RCC 7860 (cell line): ENCODE measurements around the gene RCL1.
"Not testable (repeated sequence)": the region's sequence is repeated elsewhere in the genome, so short reads cannot be mapped to it uniquely, and the experiment has no call there.

Source experiments
- DNase-seq: peaks from one replicate; pipeline ENCODE4 v3.0.0-alpha.2; 2015; ENCODE audit warnings: low spot score
- FAIRE-seq: peaks from 2 replicates; lab custom pipeline; 2012; peaks lifted over from hg19 to GRCh38; lab: Jason Lieb, UNC

RCL1 gene

DNA sequence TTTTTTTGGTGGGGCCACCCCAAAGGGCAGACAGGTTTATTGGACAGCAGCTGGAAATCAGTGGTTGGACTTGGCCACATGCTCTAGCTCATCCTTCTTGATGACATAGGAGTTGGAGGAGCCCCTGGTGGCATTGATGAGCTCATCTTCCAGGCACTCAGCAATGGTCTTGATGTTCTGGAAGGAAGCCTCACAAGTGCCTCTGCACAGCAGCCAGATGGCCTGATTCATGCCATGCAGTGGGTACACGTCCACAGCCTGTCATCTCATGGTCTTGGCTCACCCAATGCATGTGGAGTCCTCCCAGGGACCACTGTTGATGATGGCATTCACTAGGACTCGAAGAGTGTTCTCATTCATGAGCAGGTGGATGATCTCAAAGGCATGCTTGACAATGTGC is 11.3 kb upstream of the RCL1 start:
- no peak for FAIRE-seq
- DNase-seq = peak; percentile 6

DNA sequence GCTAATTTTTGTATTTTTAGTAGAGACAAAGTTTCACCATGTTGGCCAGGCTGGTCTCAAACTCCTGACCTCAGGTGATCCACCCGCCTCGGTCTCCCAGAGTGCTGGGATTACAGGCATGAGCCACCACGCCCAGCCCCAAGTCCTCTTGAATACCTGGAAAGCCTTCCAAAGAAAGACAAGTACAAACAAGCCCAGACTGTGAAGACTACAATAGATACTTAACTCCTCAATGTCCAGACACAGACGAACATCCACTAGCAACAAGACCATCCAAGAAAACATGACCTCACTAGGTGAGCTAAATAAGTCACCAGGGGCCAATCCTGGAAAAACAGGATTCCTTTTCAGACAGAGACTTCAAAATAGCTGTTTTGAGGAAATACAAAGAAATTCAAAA is 9.6 kb upstream of the RCL1 start:
- FAIRE-seq = not testable (repeated sequence)

DNA sequence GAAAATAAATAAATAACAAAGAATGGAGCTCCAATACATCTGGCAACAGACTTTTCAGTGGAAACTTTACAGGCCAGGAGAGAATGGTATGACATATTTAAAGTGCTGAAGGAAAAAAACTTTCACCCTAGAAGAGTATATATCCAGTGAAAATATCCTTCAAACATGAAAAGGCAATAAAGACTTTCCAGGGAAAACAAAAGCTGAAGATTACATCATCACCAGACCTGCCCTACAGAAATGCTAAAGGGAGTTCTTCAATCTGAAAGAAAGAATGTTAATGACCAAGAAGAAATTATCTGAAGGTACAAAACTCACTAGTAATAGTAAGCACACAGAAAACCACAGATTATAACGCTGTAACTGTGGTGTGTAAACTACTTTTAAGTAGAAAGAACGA is 8.3 kb upstream of the RCL1 start:
- DNase-seq (no peak), FAIRE-seq (no peak)

More for the DNA sequence above, 9.6 kb upstream of the RCL1 start:
- DNase-seq = not testable (repeated sequence)

DNA sequence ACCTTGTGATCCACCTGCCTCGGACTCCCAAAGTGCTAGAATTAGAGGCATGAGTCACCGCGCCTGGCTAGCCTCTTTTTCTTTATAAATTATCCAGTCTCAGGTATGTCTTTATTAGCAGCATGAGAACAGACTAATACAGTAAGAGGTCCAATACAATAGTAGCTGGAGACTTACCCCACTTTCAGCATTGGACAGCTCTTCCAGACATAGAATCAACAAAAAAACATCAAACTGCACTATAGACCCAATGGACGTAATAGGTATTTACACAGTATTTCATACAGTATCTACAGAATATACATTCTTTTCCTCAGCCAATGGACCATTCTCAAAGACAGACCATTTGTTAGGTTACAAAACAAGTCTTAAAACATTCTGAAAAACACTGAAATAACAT is 6.1 kb upstream of the RCL1 start:
- FAIRE-seq (no peak), DNase-seq (no peak)

DNA sequence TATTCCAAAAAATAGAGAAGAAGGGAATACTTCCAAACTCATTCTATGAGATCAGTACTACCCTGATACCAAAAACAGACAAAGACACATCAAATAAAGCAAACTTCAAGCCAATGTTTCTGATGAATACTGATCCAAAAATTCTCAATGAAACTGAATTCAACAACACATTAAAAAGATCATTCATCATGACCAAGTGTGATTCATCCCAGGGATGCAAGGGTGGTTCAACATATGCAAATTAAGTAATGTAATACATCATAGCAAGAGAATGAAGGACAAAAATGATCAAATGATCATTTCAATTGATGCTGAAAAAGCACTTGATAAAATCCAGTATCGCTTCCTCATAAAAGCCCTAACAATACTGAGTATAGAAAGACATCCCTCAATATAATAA is 4.9 kb upstream of the RCL1 start:
- DNase-seq = no peak
- FAIRE-seq = no peak

DNA sequence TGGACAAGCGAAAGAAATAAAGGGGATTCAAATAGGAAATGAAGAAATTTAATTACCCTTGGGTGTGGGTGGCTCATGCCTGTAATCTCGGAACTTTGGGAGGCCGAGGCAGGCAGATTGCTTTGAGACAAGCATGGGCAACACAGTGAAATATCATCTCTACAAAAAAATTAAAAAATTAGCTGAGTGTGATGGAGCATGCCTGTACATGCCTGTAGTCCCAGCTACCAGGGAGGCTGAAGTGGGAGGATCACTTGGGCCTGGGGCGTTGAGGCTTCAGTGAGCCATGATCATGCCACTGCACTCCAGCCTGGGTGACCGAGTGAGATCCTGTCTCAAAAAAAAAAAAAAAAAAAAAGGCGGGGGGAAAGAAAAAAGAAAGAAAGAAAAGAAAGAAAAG is 4.0 kb upstream of the RCL1 start:
- DNase-seq = no peak
- FAIRE-seq = no peak

DNA sequence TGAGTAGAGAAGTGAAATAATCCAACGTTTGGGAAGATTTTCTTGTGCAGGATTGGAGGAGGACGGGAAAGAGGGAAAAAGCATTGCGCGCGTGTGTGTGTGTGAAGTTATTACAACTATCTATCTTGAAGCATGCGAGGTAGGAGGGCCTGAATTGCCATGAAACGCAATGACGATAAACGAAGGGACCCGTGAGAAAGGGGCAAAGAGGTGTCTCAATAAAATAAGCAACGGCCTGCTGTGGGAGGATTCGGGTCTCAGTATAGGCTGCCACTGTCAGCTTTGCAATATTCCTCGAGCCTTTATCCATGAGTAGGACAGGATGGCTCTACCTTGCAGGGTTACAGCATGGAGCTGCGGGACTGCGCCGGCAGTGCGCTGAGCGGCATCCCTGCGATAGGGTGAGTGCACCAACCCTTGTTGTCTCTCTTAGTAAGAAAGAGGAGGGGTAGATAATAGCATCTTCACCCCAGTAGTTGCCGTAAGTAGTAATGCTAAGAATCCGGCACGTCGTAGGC is 631 bp upstream of the RCL1 start:
- no peak for FAIRE-seq
- DNase-seq = no peak

DNA sequence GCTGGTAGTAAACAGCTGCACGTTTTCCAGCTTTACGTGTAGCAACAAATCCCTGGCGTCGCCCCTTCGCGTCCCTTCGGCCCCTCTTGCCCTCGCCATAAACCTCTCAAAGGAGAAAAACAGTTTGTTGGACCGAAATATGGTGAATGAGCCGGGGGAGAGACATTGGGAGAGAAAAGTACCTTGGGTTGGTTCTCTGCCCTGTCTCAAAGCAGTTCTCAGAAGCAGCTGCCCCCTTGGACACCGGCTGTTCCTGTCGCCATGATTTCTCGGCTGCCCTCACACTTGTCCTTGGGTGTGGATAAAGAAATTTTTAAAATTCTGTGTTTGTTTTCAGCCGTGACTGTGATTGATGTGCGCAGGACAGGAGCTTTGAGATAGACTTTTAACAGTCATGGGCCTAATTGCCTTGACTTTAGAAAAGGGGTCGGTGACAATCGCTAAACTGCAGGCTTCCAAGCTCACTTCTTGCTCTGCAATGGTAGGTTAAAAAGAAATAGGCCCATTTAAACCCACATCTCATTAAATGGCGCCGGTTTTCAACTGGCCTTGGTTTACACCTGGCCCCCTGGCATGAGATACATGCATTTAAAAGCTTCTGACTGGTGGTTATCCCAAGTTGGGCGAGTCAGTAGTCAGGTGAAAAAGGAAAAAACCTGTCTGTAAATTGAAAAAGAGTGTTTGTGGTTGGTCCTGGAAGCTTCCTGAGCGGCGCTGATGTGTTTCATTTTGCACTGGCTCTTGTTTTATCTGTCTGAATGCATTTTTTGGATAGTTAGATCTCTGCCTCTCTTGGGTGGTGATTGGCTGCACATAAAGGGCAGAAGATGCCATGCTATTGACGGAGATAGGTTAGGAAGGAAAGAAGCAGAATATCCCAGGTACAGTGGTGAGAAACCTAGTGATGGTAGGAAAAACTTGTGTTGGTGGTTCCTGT is 983 bp downstream of the RCL1 start:
- no peak for FAIRE-seq

DNA sequence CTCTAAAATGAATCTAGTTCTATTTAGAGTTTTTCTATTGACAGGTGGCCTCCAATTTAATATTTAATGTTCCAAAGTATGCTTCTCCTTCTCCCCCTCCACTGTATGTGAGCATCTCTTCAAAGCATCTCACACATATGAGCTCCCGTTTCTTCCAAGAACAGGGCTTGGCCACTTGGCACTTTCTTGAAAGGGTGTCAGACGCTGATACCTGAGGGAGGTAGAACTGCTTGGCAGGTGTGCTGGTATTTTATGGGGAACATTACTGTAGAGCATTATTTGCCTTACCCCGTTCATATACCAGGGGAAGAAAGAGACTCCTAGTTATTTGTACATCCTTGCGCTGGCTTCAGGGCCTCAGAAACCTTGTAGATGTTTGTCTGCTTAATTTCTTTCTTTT is 1.9 kb downstream of the RCL1 start:
- FAIRE-seq (no peak), DNase-seq (no peak)

More for the DNA sequence above, 983 bp downstream of the RCL1 start:
- DNase-seq = no peak

DNA sequence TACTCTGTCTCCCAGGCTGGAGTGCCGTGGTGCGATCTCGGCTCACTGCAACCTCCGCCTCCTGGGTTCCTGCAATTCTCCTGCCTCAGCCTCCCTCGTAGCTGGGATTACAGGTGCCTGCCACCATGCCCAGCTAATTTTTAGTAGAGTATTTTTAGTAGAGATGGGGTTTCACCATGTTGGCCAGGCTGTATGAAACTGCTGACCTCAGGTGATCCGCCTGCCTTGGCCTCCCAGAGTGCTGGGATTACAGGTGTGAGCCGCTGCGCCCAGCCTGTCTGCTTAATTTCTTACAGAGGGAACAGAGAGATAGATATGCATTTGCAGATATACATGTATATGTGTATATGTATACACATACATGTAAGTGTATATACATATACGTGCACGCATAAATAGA is 2.4 kb downstream of the RCL1 start:
- DNase-seq, FAIRE-seq: not testable (repeated sequence)

DNA sequence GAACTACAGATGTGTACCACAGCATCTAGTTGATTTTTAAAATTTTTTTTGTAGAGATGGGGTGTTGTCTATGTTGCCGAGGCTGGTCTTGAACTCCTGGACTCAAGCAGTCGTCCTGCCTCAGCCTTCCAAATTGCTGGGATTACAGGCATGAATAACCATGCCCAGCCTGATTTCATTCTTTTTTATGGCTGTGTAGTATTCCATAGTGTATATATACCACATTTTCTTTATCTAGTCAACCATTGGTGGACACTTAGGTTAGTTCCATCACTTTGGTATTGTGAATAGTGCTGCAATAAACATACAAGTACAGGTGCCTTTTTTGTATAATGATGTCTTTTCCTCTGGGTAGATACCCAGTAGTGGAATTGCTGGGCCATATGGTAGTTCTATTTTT is 3.8 kb downstream of the RCL1 start:
- no peak for FAIRE-seq

DNA sequence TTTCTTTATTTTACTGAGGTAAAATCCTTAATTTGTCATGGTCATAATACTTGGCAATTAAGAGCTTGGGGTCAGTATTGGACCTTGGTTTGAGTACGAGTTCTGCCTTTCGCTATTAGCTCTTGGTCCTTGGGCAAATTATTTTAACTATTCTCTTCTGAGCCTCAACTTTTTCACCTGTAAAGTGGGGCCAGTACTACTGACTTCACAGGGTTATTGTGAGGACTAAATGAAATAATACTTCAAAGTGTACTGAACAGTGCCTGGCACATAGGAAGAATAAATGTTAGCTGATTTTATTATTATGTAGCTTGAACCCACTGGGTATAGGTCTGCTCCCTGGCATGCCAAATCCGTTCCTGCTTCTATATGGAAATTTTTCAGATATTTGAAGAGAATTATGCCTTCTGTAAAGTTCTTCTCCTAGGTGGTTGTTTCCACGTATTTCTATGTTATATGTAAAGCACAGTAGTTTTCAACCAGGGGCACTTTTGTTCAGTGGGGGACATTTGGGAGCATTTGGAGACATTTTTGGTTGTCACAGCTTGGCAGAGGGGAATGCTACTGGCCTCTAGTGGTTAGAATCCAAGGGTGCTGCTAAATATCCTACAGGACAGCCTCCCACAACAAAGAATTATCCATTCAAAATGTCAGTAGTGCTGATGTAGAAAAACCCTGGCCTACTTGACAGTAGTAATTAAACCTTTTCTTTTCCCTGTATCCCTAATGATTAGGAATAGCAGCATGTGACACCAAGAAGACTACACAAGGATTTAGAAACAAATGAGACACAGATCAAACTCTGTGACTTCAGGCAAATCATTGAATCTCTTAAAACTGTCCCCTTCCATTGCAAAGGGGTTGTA is 4.5 kb downstream of the RCL1 start:
- no peak for FAIRE-seq

More for the DNA sequence above, 3.8 kb downstream of the RCL1 start:
- no peak for DNase-seq

DNA sequence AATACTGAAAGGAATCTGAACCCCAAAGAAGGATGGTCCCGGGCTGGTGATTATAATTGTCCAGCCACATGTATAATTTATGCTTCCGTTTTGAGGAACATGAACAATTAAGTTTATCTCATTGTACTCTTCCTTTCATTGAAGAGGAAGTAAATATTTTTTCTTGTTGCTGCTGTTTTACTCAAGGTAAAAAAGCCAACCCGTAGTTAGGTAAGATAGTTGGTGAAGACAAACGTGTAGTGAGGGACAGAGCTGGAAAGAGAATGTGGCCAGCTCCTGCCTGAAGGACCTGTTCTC is 5.1 kb downstream of the RCL1 start:
- DNase-seq (no peak), FAIRE-seq (no peak)

More for the DNA sequence above, 4.5 kb downstream of the RCL1 start:
- peak; percentile 5 for DNase-seq

DNA sequence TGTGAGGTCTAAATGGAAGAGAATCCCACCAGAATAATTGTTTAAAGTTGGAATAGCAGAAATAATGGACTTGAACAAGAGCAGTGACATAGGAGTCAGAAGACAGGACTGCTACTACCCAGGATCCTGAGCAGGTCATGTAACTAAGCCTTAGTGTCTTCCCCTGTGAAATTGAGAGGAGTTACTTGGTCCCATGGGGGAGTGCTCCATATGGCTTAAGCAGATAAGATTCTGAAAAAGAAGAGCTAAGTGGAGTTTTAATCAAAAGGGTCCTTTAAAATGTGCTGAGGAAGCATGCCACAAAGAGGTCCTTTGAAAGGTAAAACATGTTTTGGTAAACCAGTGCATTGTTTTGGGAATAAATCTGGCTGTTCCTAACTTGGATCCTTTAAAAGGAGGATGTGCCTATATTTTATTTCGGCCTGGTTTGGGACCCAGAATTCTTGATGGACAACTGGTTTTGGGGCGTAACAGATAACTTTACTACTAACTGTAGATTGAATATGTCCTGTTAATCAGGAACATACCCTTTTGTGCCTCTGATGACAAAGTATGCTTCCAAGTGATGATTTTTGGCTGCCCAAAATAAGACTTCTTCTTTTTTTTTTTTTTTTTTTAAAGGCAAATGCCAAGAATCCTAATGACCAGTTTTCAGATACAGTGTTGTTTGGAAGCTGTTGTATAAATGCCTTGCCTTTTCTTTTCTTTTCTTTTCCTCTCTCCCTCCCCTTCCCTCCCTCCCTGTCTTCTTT is 5.7 kb downstream of the RCL1 start:
- FAIRE-seq (no peak), DNase-seq (no peak)

DNA sequence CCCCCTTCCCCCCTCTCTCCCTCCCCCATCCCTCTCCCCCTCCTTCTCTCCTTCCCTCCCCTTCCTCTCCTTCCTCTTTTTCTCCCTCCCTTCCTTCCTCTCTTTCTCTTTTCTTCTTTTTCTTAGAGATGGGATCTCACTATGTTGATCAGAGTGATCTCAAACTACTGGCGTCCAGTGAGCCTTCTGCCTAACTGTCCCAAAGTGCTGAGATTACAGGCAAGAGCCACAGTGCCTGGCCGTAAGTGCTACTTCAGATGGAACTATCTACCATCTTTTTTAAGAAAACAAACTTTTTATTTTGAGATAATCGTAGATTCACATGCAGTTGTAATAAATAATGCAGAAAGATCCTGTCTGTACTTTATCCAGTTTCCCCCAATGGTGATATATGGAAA is 6.3 kb downstream of the RCL1 start:
- DNase-seq = no peak

DNA sequence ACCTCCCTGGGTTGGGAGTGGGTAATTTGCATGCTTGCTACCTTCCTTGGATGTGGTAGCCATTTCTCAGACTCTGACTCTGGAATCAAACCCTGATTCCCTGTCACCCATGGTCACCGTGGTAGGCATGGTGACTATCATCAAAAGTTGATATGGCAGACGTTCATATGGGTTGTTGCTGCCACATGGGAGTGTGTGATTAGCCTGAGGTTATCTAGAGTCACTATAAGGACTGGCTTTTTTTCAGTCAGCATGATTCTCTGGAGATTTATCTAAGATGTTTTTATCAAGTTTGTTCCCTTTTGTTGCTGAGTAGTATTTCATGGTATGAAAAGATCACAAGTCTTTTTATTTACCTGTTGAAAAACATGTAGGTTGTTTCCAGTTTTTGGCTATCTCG is 7.0 kb downstream of the RCL1 start:
- DNase-seq (no peak), FAIRE-seq (no peak)

More for the DNA sequence above, 6.3 kb downstream of the RCL1 start:
- no peak for FAIRE-seq

DNA sequence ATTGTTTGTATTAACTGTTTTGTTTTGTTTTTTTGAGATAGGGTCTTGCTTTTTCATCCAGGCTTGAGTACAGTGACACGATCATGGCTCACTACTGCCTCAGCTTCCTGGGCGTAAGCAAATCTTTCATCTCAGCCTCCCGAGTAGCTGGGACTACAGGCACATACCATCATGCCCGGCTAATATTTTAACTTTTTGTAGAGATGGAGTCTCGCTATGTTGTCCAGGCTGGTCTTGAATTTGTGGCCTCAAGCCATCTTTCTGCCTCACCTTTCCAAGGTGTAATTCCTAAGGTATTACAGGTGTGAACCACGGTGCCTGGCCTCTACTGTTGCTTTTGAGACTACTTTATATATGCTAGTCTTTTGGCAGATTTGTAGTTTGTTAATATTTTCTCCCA is 8.4 kb downstream of the RCL1 start:
- FAIRE-seq = no peak
- DNase-seq = no peak

DNA sequence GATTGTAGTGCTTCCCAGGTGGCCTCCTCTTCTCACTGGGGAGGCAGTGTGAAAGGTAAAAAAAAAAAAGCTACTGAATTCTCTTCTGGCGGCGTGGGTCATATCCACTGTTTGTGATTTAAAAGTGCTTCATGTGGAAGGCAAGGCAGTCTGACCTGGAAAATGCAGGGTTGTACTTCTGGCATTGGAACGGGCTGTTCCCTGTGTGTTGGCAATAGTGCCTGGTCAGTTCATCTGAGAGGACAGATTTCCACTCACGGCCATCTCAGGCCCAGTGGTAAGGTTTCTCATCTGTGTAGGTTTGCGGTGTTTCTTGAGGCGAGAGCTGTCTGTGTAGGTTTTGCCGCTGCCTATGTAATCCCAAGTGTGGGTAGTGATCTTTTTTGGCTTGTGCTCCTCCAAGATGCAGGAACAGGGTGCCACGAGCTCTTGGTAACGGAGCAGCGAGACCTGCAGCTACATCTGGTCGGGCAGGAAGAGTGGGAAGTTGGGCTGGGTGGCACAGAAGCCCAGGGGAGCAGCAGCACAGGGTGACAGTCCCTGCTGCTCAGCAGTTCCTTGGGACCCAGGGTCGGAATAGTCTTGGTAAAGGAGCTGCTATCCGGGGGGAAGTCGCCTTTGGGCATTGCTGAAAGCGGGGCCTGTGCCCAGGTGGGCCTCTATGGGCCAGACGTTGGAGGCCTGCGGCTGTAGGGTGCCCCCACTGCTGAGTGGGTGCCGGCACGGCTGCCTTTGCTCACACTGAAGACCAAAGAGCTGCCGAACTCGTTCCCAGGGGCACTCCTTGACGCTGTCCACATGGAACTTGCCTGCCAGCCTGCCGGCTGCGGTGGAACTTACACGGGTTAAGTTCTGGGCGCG is 11.2 kb downstream of the RCL1 start:
- DNase-seq (no peak), FAIRE-seq (no peak)

DNA sequence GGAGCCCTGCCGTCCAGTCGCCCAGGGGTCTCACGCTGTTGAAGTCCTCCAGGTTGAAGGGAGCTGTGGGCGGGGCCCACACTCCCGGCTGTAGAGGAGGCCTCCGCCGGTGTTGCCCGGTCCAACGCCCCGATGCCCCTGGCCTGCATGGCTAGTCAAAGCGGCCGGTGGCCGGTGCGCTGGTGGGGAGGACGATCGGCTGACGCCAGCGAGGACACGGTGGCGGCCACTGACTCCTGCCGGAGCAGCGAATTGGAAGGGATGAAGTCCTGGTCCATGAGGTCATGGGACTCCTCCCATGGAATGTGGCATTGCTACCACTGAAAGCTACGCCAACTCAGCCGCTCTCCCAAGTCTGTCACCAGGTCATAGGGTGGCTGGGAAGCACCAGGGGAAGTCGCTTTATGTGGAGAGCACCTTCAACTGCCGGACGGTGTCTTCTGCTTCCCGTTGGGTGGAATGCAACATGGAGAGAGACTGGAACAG is 11.8 kb downstream of the RCL1 start:
- FAIRE-seq (no peak), DNase-seq (no peak)
